ENCODE measurements around the gene RNF149.
"Not testable (repeated sequence)": the region's sequence is repeated elsewhere in the genome, so short reads cannot be mapped to it uniquely, and the experiment has no call there.

- TF ChIP-seq POLR2AphosphoS5 (IDR thresholded peaks at IDR 0.05; ENCODE audit: borderline replicate concordance, low read depth, low read length); EZH2 (IDR thresholded peaks at IDR 0.05): not testable (repeated sequence)
Observed at GRCh38 chr2:101316568-101316967, 8.1 kb upstream of the RNF149 start.

Data from SK-N-MC (cell line).